Central memory CD8-positive, alpha-beta T cell (primary cell): ENCODE measurements around the gene LRRFIP1.

Source experiments
- ATAC-seq: fragments of 150-1000 bp; cut with Tn5 transposase; replicated peaks from 2 replicates; pipeline ENCODE4 v1.10.0; 2022; ENCODE audit warnings: mild to moderate bottlenecking, moderate FRiP score, moderate number of reproducible peaks; ENCODE audit not compliant: poor library complexity, severe bottlenecking; ENCODE audit errors: extremely low read depth
- DNase-seq, 2 donors: peaks; one replicate each; pipeline ENCODE4 v3.0.0; 2021; ENCODE audit warnings: low spot score in 2 of 2
- H3K27ac Mint-ChIP-seq: one replicate; pipeline ENCODE4 v1.8.0; 2022; ENCODE audit warnings: low read depth, mild to moderate bottlenecking, moderate library complexity, mixed read lengths
- H3K27me3 Mint-ChIP-seq: one replicate; pipeline ENCODE4 v1.8.0; 2022; ENCODE audit warnings: mixed read lengths
- H3K36me3 Mint-ChIP-seq: one replicate; pipeline ENCODE4 v1.8.0; 2022; ENCODE audit warnings: mild to moderate bottlenecking, moderate library complexity, mixed read lengths; ENCODE audit not compliant: insufficient read depth
- H3K4me1 Mint-ChIP-seq: one replicate; pipeline ENCODE4 v1.8.0; 2022; ENCODE audit warnings: mixed read lengths
- H3K4me3 Mint-ChIP-seq: one replicate; pipeline ENCODE4 v1.8.0; 2022; ENCODE audit warnings: mild to moderate bottlenecking, moderate library complexity, mixed read lengths
- H3K9me3 Mint-ChIP-seq: one replicate; pipeline ENCODE4 v1.8.0; 2022; ENCODE audit warnings: mixed read lengths

LRRFIP1 gene

GRCh38 chr2:237669628-237670392 lies 42.4 kb downstream of the LRRFIP1 start:
- Mint-ChIP-seq H3K36me3 (peaks cover 13% of the 10 kb centered on the region), H3K27ac (no peak overlapping the region), H3K4me1 (peaks cover 24% of the 10 kb centered on the region), H3K4me3 (no peak overlapping the region), H3K9me3 (no peaks in the 10 kb centered on the region), H3K27me3 (peaks cover 29% of the 10 kb centered on the region)
- no peak for DNase-seq
- no peak for ATAC-seq

DNA sequence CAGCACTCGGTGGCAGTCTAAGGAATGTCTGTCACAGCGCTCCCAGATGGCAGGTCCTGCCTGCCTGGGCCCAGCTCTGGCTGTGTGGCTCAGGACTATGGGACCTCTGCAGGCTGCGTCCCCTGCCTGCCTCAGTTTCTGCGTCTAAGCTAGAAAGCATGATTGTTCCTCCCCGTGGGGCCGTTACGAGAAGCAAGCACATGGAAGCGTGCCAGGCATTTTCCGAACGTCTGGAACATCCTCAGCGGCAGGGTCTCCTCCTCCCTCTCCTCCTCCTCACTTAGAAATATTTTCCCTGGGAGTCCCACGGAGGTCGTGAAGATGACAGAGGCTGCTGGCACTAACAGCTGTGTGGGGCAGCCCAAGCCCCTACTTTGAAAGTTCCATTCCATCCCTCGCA lies 43.3 kb downstream of the LRRFIP1 start:
- H3K4me3 Mint-ChIP-seq = no peak overlapping the region
- H3K36me3 Mint-ChIP-seq = peaks cover 18% of the 10 kb centered on the region
- ATAC-seq = no peak
- no peaks in the 10 kb centered on the region for H3K9me3 Mint-ChIP-seq
- peaks cover 31% of the 10 kb centered on the region for H3K4me1 Mint-ChIP-seq
- H3K27ac Mint-ChIP-seq = no peak overlapping the region
- DNase-seq = no peak
- H3K27me3 Mint-ChIP-seq = peaks cover 29% of the 10 kb centered on the region

GRCh38 chr2:237671466-237672138 lies 44.2 kb downstream of the LRRFIP1 start:
- Mint-ChIP-seq H3K4me1 (peaks cover 33% of the 10 kb centered on the region), H3K4me3 (no peak overlapping the region), H3K36me3 (peaks cover 18% of the 10 kb centered on the region), H3K9me3 (no peaks in the 10 kb centered on the region), H3K27ac (peak overlapping the region; percentile 97), H3K27me3 (peaks cover 23% of the 10 kb centered on the region)
- ATAC-seq = no peak
- DNase-seq = no peak

DNA sequence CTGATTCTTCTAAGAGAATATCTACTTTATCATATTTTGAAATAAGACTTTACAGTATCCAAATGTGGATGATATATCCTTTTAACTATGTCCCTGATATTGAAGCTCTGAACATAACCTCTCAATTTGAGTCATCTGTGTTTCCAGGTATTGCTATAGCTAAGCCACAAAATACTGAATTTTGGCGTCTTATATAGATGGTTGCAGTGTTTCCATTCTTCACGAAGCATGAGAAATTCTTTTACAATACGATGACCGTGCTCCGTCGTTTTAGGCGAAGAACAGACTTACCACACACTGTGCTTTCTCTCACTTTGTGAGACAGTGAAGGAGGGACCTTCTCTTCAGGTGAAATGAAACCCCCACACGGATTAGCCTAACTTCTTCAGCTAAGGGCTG lies 45.3 kb downstream of the LRRFIP1 start:
- H3K27me3 Mint-ChIP-seq = peaks cover 12% of the 10 kb centered on the region
- H3K4me1 Mint-ChIP-seq = peaks cover 38% of the 10 kb centered on the region
- peak overlapping the region; percentile 81 for H3K4me3 Mint-ChIP-seq
- no peaks in the 10 kb centered on the region for H3K9me3 Mint-ChIP-seq
- peak overlapping the region; percentile 97 for H3K27ac Mint-ChIP-seq
- DNase-seq = no peak
- peaks cover 21% of the 10 kb centered on the region for H3K36me3 Mint-ChIP-seq
- ATAC-seq = no peak

DNA sequence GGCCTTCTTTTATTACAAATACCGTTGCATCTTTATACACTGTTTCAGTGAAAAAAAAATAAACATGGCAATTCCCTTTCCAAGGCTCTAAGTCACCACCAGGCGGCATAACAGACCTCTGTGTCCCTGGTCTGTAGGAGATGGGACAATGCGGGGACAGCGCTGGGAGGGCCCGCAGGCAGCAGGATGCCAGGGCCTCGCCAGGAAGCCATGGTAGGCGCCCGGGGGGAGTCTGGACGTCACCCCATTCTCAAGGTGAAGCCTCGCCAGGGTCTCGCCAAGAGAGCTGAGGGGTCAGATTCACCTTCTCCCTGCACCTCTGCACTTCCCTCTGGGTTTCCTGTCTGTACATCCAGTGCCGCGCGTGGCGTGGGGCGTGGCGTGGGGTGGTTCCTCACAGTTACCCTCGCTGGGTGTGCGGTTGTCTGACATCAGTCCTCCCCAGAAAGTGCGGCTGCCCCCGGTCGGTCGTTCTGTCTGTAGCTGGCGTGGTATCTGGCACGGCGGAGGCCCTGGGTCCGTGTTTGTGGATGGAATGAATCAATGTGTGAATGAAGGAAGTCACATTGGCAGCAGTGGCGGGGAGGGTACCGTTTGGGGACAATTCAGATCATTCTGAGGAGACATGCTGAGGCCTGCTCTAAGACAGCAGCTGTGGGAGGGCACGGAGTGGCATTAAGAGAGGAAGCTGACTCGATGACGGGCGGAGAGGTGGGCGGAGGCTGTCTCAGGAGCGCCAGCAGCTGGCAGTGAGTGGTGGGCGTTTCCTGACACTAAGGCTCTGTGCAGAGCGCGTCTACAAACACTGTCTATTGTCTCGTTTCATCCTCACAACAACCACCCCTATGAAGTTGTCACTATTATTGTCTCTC lies 46.0 kb downstream of the LRRFIP1 start:
- DNase-seq = peak; percentile 80 to 93

DNA sequence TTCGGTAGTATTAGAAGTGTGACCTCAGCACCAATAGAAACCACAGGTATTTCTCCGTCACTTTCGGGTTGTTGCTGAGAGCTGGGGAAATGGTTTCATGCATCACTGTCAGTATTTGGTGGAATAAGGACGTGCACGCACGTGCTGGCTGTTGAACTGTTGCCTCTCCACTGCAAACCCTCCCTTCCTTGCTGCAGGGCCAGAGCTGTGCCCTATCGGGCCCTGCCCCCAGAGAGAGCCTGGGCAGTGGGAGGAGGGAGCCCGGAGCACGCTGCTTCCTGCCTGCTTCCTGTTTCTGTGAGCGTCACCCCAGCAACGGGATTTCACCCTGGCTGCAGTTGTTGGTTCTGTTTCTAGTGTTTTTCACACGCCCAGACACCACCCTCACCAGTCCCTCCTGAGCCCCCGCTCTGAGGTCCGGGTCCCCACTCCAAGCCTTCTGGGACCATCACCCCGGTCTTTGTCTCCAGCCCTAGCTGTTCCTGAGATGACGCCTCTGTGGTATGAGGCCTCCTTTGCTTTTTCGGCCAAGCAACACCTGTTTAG lies 47.4 kb downstream of the LRRFIP1 start:
- Mint-ChIP-seq H3K4me3 (peak overlapping the region; percentile 81), H3K27me3 (no peaks in the 10 kb centered on the region), H3K4me1 (peaks cover 38% of the 10 kb centered on the region), H3K27ac (peak overlapping the region; percentile 97), H3K36me3 (peaks cover 21% of the 10 kb centered on the region), H3K9me3 (no peaks in the 10 kb centered on the region)
- DNase-seq = peak; percentile 76 to 91
- ATAC-seq = peak; percentile 64

More for the DNA sequence above, 46.0 kb downstream of the LRRFIP1 start:
- Mint-ChIP-seq H3K36me3 (peaks cover 21% of the 10 kb centered on the region), H3K4me1 (peaks cover 38% of the 10 kb centered on the region), H3K9me3 (no peaks in the 10 kb centered on the region), H3K27me3 (peaks cover 5% of the 10 kb centered on the region), H3K27ac (peak overlapping the region; percentile 97), H3K4me3 (peak overlapping the region; percentile 81)
- peak; percentile 74 for ATAC-seq

DNA sequence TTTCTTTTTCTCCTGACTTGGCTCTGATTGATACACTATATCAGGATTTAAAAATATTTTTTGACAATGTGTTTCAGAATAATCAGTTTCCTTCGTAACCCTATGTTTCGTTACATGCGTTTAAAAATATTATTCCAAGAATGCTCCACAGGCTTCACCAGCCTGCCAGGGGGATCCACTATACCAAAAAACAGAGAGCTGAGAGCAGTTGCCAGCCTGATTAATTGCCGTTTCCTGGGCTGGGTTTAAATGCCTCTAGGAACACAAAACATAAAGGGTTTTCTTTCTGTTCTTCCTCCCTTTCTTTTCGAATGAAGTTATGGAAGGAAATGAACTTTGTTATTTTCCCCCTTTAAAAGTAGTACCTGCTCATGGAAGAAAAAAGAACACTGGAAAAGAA lies 47.9 kb downstream of the LRRFIP1 start:
- Mint-ChIP-seq H3K36me3 (peaks cover 21% of the 10 kb centered on the region), H3K9me3 (no peaks in the 10 kb centered on the region), H3K4me3 (peak overlapping the region; percentile 81), H3K27me3 (no peaks in the 10 kb centered on the region), H3K4me1 (peaks cover 38% of the 10 kb centered on the region), H3K27ac (peak overlapping the region; percentile 97)
- ATAC-seq (no peak), DNase-seq (no peak)

DNA sequence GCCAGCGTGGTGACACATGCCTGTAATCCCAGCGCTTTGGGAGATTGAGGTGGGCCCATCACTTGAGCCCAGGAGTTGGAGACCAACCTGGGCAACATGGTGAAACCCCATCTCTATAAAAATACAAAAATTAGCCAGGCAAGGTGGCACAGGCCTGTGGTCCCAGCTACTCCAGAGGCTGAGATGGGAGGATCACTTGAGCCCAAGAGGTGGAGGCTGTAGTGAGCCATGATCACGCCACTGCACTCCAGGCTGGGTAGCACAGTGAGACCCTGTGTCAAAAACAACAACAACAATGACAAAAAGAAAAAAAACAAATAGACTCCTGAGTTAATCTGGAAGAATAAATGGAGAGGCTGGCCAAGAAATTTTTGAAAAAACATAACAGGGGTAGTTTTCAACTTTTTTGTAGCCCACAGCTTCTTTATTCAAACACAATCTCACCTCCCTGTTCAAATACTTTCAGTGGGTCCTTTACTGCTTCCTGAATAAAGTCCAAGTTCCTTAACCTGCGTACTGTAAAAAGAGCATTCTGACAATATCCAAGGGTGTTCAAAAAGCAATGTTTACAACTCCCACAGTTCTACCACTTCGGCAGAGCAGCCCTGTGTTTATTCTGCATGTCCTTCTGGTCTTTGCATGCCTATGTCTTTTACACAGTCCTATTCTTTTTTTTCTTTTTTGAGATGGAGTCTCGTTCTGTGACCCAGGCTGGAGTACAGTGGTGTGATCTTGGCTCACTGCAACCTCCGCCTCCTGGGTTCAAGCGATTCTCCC lies 53.5 kb downstream of the LRRFIP1 start:
- peaks cover 10% of the 10 kb centered on the region for H3K36me3 Mint-ChIP-seq
- no peaks in the 10 kb centered on the region for H3K9me3 Mint-ChIP-seq
- ATAC-seq = no peak
- no peaks in the 10 kb centered on the region for H3K27me3 Mint-ChIP-seq
- H3K4me1 Mint-ChIP-seq = peaks cover 19% of the 10 kb centered on the region
- H3K27ac Mint-ChIP-seq = no peak overlapping the region
- H3K4me3 Mint-ChIP-seq = no peak overlapping the region
- DNase-seq = no peak

- H3K4me3 Mint-ChIP-seq = no peak overlapping the region
- no peaks in the 10 kb centered on the region for H3K9me3 Mint-ChIP-seq
- H3K27me3 Mint-ChIP-seq = no peaks in the 10 kb centered on the region
- H3K27ac Mint-ChIP-seq = no peak overlapping the region
- ATAC-seq (no peak), DNase-seq (no peak)
- peaks cover 7% of the 10 kb centered on the region for H3K36me3 Mint-ChIP-seq
- H3K4me1 Mint-ChIP-seq = peaks cover 13% of the 10 kb centered on the region
Observed at GRCh38 chr2:237682151-237682550, 54.8 kb downstream of the LRRFIP1 start.

DNA sequence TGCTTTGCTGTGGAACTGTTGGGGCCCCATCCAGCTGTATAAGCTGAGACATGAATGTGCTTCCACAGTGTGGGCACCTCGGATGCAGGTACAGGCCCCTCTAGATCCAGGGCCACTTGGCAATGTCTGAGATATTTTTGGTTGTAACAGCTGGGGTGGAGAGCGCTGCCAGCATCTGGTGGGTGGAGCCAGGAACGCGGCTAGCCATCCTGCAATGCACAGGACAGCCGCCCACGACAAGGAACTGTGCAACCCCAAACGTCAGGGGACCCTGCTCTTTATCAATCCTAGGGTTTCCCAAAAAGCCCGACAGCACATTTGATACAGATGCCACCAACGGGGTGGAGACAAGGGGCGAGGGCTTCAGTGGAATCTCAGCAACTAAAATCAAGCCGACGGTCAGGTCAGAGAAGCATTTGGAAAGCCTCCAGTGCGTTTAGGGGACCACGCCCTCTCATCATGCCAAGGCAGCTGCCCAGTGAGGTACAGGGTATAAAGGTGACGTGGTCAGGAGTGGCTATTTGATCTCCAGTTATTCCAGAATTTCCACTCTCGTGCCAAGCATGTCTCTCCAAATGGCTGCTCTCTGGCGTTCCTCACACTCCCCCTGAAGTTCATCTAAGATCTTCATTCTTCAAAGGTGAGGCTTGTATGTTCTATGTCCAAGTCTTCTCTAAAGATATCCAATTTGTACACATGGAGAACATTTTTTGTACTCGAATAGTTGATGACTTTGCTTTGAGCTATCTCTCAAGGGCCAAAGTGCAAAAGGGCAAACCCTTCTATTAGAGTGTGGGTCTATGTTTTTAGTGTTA lies 55.7 kb downstream of the LRRFIP1 start:
- ATAC-seq (no peak), DNase-seq (no peak)
- no peaks in the 10 kb centered on the region for H3K27me3 Mint-ChIP-seq
- no peaks in the 10 kb centered on the region for H3K9me3 Mint-ChIP-seq
- H3K4me1 Mint-ChIP-seq = peaks cover 16% of the 10 kb centered on the region
- no peak overlapping the region for H3K27ac Mint-ChIP-seq
- no peak overlapping the region for H3K4me3 Mint-ChIP-seq
- peaks cover 12% of the 10 kb centered on the region for H3K36me3 Mint-ChIP-seq

DNA sequence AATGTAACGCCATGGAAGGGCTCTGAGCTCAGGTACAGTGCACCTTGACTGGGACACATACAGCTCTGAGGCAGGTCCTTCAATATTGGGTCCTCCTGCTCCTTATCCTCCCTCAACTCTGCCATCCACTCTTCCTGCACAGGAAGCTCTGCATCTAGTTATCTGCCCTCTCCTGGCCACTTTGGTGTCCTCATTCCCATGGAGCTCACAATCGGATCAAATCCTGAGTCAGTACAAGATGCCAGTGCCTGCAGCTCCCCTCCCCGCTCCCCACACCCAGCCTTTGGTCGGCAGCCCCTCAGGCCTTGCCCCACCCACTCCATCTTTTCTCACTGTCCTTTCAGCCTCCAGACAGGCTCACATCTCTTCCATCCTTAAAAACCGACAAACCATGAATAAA lies 58.0 kb downstream of the LRRFIP1 start:
- ATAC-seq (no peak), DNase-seq (no peak)
- Mint-ChIP-seq H3K27me3 (no peaks in the 10 kb centered on the region), H3K9me3 (no peaks in the 10 kb centered on the region), H3K36me3 (peaks cover 14% of the 10 kb centered on the region), H3K27ac (peak overlapping the region; percentile 99), H3K4me3 (no peak overlapping the region), H3K4me1 (peaks cover 38% of the 10 kb centered on the region)
